ENCODE measurements around the gene ERH. TPM values are rescaled to one million over a fixed set of nuclear protein-coding genes. Genes with fewer than 3 reads are reported as not detected.

The ERH gene
- total RNA-seq, 1 donor from 2014 or later = 114 TPM

- H3K27ac ChIP-seq = no peak overlapping the region
- intact Hi-C loops (cut with DNase I) = no loop called here
- H3K27me3 ChIP-seq = no peaks in the 10 kb centered on the region
- no peak for TF ChIP-seq CTCF (IDR thresholded peaks at IDR 0.05)
- H3K4me3 ChIP-seq = no peak overlapping the region
- H3K36me3 ChIP-seq = peaks cover 26% of the 10 kb centered on the region
- H3K4me1 ChIP-seq = no peaks in the 10 kb centered on the region
- ATAC-seq (no peak), DNase-seq (no peak)
- no peaks in the 10 kb centered on the region for H3K9me3 ChIP-seq
These were observed 22.9 kb downstream of the ERH start for GRCh38 chr14:69375182-69375581.

DNA sequence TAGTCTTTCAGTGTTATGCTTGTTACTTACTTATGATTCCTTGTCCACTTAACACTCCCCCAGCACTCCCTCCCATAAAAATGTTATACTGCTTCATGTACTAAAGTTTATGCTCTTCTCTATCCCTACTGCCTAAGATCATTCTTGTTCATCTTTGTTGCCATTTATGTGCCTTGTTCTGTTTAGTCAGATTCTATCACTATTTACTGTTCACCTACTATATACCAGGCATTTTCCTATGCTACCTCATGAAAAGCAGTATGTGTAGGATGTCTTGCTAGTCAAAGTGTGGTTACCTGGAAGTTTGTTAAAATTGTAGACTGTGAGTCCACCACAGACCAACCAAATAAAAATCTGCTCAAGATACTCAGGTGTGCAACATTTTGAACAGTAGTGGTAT, 23.9 kb downstream of the ERH start:
- TF ChIP-seq CTCF (IDR thresholded peaks at IDR 0.05) = no peak

GRCh38 chr14:69373104-69373503, 25.0 kb downstream of the ERH start:
- H3K4me1 ChIP-seq = no peaks in the 10 kb centered on the region
- no peak for TF ChIP-seq CTCF (IDR thresholded peaks at IDR 0.05)
- no peak for ATAC-seq
- H3K36me3 ChIP-seq = peaks cover 13% of the 10 kb centered on the region
- no peaks in the 10 kb centered on the region for H3K9me3 ChIP-seq
- H3K4me3 ChIP-seq = no peak overlapping the region
- intact Hi-C loops (cut with DNase I) = no loop called here
- no peaks in the 10 kb centered on the region for H3K27me3 ChIP-seq
- H3K27ac ChIP-seq = no peak overlapping the region
- DNase-seq = no peak

More for the DNA sequence above, 23.9 kb downstream of the ERH start:
- ATAC-seq (no peak), DNase-seq (no peak)
- H3K4me1 ChIP-seq = no peaks in the 10 kb centered on the region
- H3K36me3 ChIP-seq = peaks cover 18% of the 10 kb centered on the region
- H3K4me3 ChIP-seq = no peak overlapping the region
- no peaks in the 10 kb centered on the region for H3K9me3 ChIP-seq
- intact Hi-C loops (cut with DNase I) = no loop called here
- H3K27me3 ChIP-seq = no peaks in the 10 kb centered on the region
- no peak overlapping the region for H3K27ac ChIP-seq

DNA sequence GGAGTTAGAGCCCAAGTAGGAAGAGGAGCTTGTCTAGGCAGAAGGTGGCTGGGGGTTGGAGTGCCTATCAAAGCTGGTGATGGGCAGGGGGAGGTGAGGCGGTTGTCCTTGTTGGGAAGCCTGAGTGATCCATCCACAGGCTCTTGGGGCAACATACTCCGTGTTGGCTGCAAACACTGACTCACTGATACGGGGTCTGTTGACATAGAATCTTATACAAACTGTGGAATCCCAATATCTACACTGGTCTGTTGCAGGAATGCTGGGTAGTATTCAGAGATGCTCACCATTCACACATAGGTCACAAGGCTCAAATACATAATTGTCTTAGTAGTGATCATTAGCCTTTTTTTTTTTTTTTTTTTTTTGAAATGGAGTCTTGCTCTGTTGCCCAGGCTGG, 26.0 kb downstream of the ERH start:
- H3K9me3 ChIP-seq = no peaks in the 10 kb centered on the region
- H3K4me3 ChIP-seq = no peak overlapping the region
- no peaks in the 10 kb centered on the region for H3K27me3 ChIP-seq
- intact Hi-C loops (cut with DNase I) = no loop called here
- no peaks in the 10 kb centered on the region for H3K4me1 ChIP-seq
- ATAC-seq (no peak), DNase-seq (no peak)
- no peak overlapping the region for H3K27ac ChIP-seq
- no peak for TF ChIP-seq CTCF (IDR thresholded peaks at IDR 0.05)
- peaks cover 7% of the 10 kb centered on the region for H3K36me3 ChIP-seq

- H3K36me3 ChIP-seq = no peaks in the 10 kb centered on the region
- TF ChIP-seq CTCF (IDR thresholded peaks at IDR 0.05) = no peak
- H3K4me1 ChIP-seq = no peaks in the 10 kb centered on the region
- H3K27ac ChIP-seq = no peak overlapping the region
- no peak for ATAC-seq
- intact Hi-C loops (cut with DNase I) = no loop called here
- no peaks in the 10 kb centered on the region for H3K27me3 ChIP-seq
- no peak for DNase-seq
- H3K4me3 ChIP-seq = no peak overlapping the region
- H3K9me3 ChIP-seq = no peaks in the 10 kb centered on the region
These were observed 28.0 kb downstream of the ERH start for GRCh38 chr14:69370061-69370460.

DNA sequence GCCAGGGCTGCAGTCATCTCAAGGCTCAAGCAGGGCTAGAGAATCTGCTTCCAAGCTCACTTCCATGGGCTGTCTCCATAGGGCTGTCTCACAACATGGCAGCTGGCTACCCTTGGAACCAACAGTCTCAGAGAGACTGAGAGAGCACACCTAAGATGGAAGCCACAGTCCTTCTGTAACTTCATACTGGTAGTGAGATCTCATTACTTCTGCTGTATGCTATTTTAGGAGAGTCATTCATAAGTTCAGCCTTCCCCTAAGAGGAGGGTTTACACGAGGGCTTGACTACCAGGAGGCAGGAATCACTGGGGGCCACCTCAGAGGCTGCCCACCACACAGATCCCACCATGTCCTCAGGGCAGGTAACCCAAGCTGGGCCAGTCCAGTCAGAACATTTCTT, 29.7 kb downstream of the ERH start:
- DNase-seq (no peak), ATAC-seq (no peak)
- no peaks in the 10 kb centered on the region for H3K36me3 ChIP-seq
- no peak overlapping the region for H3K4me3 ChIP-seq
- TF ChIP-seq CTCF (IDR thresholded peaks at IDR 0.05) = no peak
- intact Hi-C loops (cut with DNase I) = no loop called here
- no peak overlapping the region for H3K27ac ChIP-seq
- H3K4me1 ChIP-seq = no peaks in the 10 kb centered on the region
- no peaks in the 10 kb centered on the region for H3K27me3 ChIP-seq
- H3K9me3 ChIP-seq = no peaks in the 10 kb centered on the region

All from upper lobe of right lung (tissue), 1 donor.